Measurements from ENCODE around the gene PAX4. TPM values are rescaled to one million over a fixed set of nuclear protein-coding genes. Genes with fewer than 3 reads are reported as not detected.

The PAX4 gene
- total and polyA plus RNA-seq, 10 donors, result not detected

GRCh38 chr7:127598318-127598717 is 19.6 kb downstream of the PAX4 start:
- DNase-seq, result no peak
- H3K36me3 ChIP-seq, result peaks cover 0 to 3% (median 0%) of the 10 kb centered on the region in 6 donors
- H3K27ac ChIP-seq, result no peak overlapping the region
- peaks cover 0 to 12% (median 2%) of the 10 kb centered on the region in 6 donors for H3K4me1 ChIP-seq
- TF ChIP-seq POLR2AphosphoS5 (IDR thresholded peaks at IDR 0.05), result no peak
- TF ChIP-seq CTCF (IDR thresholded peaks at IDR 0.05 in 8 of 11, conservative IDR thresholded peaks at IDR 0.05 in 3 of 11), result no peak
- TF ChIP-seq POLR2A (IDR thresholded peaks at IDR 0.05), result no peak
- no peaks in the 10 kb centered on the region for H3K27me3 ChIP-seq (replicated peaks in 1 of 7)
- intact Hi-C loops (cut with DNase I; ENCODE audit: low total_unique reads), result no loop called here
- WGBS, 5 donors, result 60 to 75% (median 64%) methylated on average over 6 of the region's 6 CpGs
- H3K9me3 ChIP-seq, result no peaks in the 10 kb centered on the region
- no peak overlapping the region for H3K4me3 ChIP-seq

GRCh38 chr7:127595737-127596136 is 22.2 kb downstream of the PAX4 start:
- no peak for TF ChIP-seq CTCF (IDR thresholded peaks at IDR 0.05 in 8 of 11, conservative IDR thresholded peaks at IDR 0.05 in 3 of 11)
- no peak for TF ChIP-seq POLR2AphosphoS5 (IDR thresholded peaks at IDR 0.05)
- TF ChIP-seq POLR2A (IDR thresholded peaks at IDR 0.05), result no peak
- intact Hi-C loops (cut with DNase I; ENCODE audit: low total_unique reads), result no loop called here
- Histone ChIP-seq H3K4me3 (no peak overlapping the region), H3K4me1 (peaks cover 0 to 20% (median 4%) of the 10 kb centered on the region in 6 donors), H3K9me3 (no peaks in the 10 kb centered on the region), H3K27ac (no peak overlapping the region), H3K27me3 (replicated peaks in 1 of 7) (no peaks in the 10 kb centered on the region), H3K36me3 (peaks cover 4 to 29% (median 15%) of the 10 kb centered on the region in 6 donors)
- 92 to 97% (median 95%) methylated on average over 3 to 5 of the region's 5 CpGs for WGBS, 5 donors
- no peak for DNase-seq

GRCh38 chr7:127594490-127594889 is 23.5 kb downstream of the PAX4 start:
- WGBS, 5 donors, result 16 to 35% (median 30%) methylated on average over 1 of the region's 1 CpG
- H3K36me3 ChIP-seq, result peaks cover 4 to 41% (median 18%) of the 10 kb centered on the region in 6 donors
- no peak for DNase-seq

GRCh38 chr7:127592550-127592949 is 25.4 kb downstream of the PAX4 start:
- Histone ChIP-seq H3K27ac (no peak overlapping the region), H3K4me1 (peaks cover 10 to 46% (median 25%) of the 10 kb centered on the region in 6 donors), H3K4me3 (no peak overlapping the region), H3K9me3 (no peaks in the 10 kb centered on the region), H3K27me3 (replicated peaks in 1 of 7) (no peaks in the 10 kb centered on the region), H3K36me3 (peaks cover 4 to 41% (median 18%) of the 10 kb centered on the region in 6 donors)
- 70 to 84% (median 83%) methylated on average over 4 of the region's 4 CpGs for WGBS, 5 donors
- intact Hi-C loops (cut with DNase I; ENCODE audit: low total_unique reads), result no loop called here
- no peak for DNase-seq
- TF ChIP-seq POLR2A (IDR thresholded peaks at IDR 0.05), result no peak
- no peak for TF ChIP-seq CTCF (IDR thresholded peaks at IDR 0.05 in 8 of 11, conservative IDR thresholded peaks at IDR 0.05 in 3 of 11)
- no peak for TF ChIP-seq POLR2AphosphoS5 (IDR thresholded peaks at IDR 0.05)

More at GRCh38 chr7:127594490-127594889, 23.5 kb downstream of the PAX4 start:
- intact Hi-C loops (cut with DNase I; ENCODE audit: low total_unique reads), result no loop called here
- TF ChIP-seq CTCF (IDR thresholded peaks at IDR 0.05 in 8 of 11, conservative IDR thresholded peaks at IDR 0.05 in 3 of 11), result no peak
- no peak for TF ChIP-seq POLR2AphosphoS5 (IDR thresholded peaks at IDR 0.05)
- TF ChIP-seq POLR2A (IDR thresholded peaks at IDR 0.05), result no peak
- Histone ChIP-seq H3K27ac (peak overlapping the region in 1 of 8 donors; percentile 31), H3K27me3 (replicated peaks in 1 of 7) (no peaks in the 10 kb centered on the region), H3K9me3 (no peaks in the 10 kb centered on the region), H3K4me1 (peaks cover 2 to 32% (median 14%) of the 10 kb centered on the region in 6 donors), H3K4me3 (no peak overlapping the region)
